Measurements from ENCODE around the gene C9orf50.
"Not testable (repeated sequence)": the region's sequence is repeated elsewhere in the genome, so short reads cannot be mapped to it uniquely, and the experiment has no call there.

DNA sequence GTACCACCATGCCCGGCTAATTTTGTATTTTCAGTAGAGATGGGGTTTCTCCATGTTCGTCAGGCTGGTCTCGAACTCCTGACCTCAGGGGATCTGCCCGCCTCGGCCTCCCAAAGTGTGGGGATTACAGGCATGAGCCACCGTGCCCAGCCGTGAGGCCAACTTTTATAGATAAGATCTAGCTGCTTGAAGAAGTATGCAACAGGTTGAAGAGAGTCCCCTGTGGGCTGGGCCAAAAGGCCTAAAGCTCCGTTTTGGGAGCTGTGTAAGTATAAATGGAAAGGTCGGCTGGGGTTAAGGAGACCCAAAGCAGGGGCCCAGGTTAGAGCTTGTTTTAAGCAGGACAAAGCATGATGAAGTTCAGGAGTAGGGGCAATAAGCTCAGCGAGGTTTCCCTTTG is 28.1 kb downstream of the C9orf50 start:
- not testable (repeated sequence) for TF ChIP-seq CTCF (IDR thresholded peaks at IDR 0.05; ENCODE audit: low read depth, low read length); POLR2A (IDR thresholded peaks at IDR 0.05; ENCODE audit: extremely low read depth, insufficient read length); MAX (IDR thresholded peaks at IDR 0.05; ENCODE audit: low read depth, low read length)

All from NB4 (cell line).